Measurements from ENCODE around the gene MKNK2.
A peak's percentile ranks its signal among the peaks of the same experiment; 100 is the strongest.

Gene MKNK2

GRCh38 chr19:2056837-2057192 is 5.8 kb upstream of the MKNK2 start:
- H3K4me3 Mint-ChIP-seq, result peak overlapping the region; percentile 68
- DNase-seq (ENCODE audit: low spot score in 2 of 2), result no peak
- peak overlapping the region; percentile 99 for H3K27ac Mint-ChIP-seq
- no peaks in the 10 kb centered on the region for H3K9me3 Mint-ChIP-seq
- H3K36me3 Mint-ChIP-seq, result no peaks in the 10 kb centered on the region
- peaks cover 36% of the 10 kb centered on the region for H3K4me1 Mint-ChIP-seq
- ATAC-seq (ENCODE audit: low read depth), result no peak
- H3K27me3 Mint-ChIP-seq, result no peaks in the 10 kb centered on the region

DNA sequence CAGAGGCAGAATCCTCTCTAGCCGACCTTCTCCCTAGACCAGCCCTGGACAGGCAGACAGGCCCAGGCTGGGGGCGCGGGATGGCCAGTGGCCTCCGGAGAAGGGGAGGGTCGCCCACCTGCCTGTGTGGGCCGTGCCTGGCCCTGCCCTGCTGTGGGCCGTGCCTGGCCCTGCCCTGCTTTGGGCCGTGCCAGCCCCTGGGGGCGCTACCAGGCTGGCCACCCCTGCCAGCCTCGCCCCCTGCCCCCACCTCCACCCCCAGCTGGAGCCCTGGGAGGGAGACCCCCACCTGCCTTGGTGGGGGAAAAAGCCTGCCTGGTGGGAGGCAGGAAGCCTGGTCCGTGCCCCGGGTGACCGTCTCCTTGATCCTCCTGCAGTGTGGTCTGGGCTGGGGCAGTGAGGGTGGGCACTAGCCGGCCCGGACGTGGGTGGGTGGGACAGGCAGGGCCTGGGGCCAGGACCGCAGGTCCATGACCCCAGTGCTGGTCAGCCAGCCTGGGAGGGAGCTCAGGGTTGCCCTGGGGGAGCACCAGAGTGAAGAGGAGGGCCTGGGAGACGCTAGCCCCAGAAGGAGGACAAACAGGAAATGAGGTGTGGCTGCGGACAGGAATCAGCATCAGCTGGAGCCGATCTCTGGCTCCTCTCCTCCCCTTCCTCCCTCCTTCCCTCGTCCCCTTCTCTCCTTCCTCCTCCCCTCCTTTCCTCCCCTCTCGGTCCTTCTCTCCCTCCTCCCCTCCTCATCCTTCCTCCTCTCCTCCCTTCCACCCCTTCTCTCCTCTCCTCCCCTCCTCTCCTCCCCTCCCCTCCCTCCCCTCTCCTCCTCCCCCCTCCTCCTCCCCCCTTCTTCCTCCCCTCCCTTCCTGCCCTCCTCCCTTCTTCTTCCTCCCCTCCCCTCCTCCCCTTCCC is 5.1 kb upstream of the MKNK2 start:
- Mint-ChIP-seq H3K4me1 (peaks cover 40% of the 10 kb centered on the region), H3K27ac (peak overlapping the region; percentile 99)

DNA sequence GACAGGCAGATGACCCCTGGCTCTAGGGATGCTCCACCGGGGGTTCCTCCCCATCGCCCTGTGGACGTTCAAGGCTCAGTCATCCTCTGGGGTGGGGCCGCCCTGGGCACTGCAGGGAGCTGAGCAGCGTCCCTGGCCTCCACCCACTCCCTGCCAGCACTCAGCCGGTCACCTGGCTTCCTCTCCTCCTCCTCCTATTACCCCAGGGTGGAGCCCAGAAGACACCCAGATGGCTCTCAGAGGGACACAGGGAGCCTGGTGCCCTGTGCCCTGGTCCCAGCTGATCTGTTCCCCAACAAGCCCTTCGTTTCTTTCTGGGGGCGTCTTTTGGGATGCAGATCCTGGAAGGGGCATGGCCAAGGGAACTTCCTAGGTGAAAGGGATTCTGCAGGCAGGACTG is 3.7 kb upstream of the MKNK2 start:
- Mint-ChIP-seq H3K4me1 (peaks cover 35% of the 10 kb centered on the region), H3K27me3 (no peaks in the 10 kb centered on the region), H3K27ac (peak overlapping the region; percentile 99), H3K9me3 (no peaks in the 10 kb centered on the region), H3K36me3 (peaks cover 3% of the 10 kb centered on the region), H3K4me3 (peak overlapping the region; percentile 14)
- DNase-seq (ENCODE audit: low spot score in 2 of 2) (no peak), ATAC-seq (ENCODE audit: low read depth) (no peak)

More for the DNA sequence above, 5.1 kb upstream of the MKNK2 start:
- H3K27me3 Mint-ChIP-seq, result no peaks in the 10 kb centered on the region
- no peaks in the 10 kb centered on the region for H3K36me3 Mint-ChIP-seq
- ATAC-seq (ENCODE audit: low read depth), result no peak
- no peaks in the 10 kb centered on the region for H3K9me3 Mint-ChIP-seq
- no peak for DNase-seq (ENCODE audit: low spot score in 2 of 2)
- H3K4me3 Mint-ChIP-seq, result peak overlapping the region; percentile 68

DNA sequence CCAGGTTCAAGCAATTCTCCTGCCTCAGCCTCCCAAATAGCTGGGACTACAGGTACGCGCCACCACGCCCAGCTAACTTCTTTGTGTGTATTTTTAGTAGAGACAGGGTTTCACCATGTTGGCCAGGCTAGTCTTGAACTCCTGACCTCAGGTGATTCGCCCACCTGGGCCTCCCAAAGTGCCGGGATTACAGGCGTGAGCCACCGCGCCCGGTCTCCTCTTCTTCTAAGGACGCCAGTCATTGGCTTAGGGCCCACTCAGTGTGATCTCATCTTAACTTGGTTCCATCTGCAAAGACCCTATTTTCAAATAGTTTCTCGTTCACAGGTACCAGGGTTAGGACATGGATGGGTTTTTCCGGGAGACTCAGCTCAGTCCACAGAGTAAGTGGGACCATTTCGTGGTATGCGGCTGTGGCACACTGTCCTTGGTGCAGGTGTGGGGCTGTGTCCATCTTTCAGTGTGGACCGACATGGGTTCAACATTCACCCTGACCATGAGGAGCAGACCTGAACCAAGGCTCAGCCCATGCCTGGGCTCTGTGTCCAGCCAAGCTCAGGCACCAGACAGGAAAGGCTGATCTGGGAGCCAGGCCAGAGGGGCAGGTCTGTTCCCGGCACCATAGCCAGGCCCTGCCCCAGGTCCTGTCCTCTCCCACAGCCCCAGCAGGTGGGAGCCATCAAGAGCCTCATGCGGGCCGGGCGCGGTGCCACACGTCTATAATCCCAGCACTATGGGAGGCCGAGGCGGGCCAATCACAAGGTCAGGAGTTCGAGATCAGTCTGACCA is 2.8 kb upstream of the MKNK2 start:
- H3K4me1 Mint-ChIP-seq, result peaks cover 36% of the 10 kb centered on the region
- H3K9me3 Mint-ChIP-seq, result no peaks in the 10 kb centered on the region
- DNase-seq (ENCODE audit: low spot score in 2 of 2), result no peak
- ATAC-seq (ENCODE audit: low read depth), result no peak
- H3K27me3 Mint-ChIP-seq, result no peaks in the 10 kb centered on the region
- peak overlapping the region; percentile 99 for H3K27ac Mint-ChIP-seq
- peak overlapping the region; percentile 43 for H3K4me3 Mint-ChIP-seq
- peaks cover 6% of the 10 kb centered on the region for H3K36me3 Mint-ChIP-seq

DNA sequence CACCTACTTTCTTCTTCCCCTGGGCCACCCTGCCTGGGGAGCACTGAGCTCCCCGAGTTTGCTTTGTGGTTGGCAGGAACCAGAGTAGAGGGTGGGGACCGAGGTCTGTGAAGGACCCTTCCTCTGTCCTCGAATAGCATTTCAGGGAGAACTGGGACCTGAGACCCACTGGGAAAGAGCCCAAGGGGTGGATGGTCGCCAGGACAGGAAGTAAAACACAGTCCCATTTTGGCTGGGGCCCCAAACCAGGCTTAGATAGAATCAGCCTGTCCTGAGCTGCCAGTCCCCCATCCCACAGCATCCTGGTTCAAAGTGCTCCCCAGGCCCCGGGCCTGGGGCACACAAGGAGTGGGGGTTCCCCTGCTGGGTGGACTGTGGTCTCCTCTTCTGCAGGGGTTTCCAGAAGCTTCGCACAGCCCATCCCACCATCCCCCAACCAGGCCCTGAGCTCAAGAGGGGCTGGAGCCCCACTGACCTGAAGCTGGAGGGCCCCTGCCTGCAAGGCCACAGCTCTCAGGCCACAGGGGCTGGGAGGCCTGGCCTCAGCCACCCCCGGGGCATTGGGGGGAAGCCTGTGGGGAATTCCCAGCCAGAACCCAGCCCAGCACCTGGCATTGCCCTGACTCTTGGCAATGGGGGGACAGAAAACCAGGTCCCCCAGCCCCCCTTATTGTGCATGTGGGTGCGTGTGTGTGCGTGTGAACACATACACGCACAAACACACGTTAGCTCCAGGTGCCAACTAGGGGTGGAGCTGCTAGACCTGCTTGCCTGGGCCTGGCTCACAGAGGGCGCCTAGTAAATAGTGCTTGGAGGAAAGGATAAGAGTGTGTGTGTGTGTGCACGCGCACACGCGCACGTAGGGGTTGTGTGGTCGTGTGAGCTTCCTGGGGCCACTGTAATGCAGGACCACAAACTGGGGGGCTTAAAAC is 995 bp upstream of the MKNK2 start:
- Mint-ChIP-seq H3K4me3 (peak overlapping the region; percentile 80), H3K4me1 (peaks cover 38% of the 10 kb centered on the region), H3K27ac (peak overlapping the region; percentile 99), H3K36me3 (peaks cover 6% of the 10 kb centered on the region), H3K9me3 (no peaks in the 10 kb centered on the region), H3K27me3 (no peaks in the 10 kb centered on the region)
- DNase-seq (ENCODE audit: low spot score in 2 of 2) (peak; percentile 79 to 80), ATAC-seq (ENCODE audit: low read depth) (peak; percentile 43)

DNA sequence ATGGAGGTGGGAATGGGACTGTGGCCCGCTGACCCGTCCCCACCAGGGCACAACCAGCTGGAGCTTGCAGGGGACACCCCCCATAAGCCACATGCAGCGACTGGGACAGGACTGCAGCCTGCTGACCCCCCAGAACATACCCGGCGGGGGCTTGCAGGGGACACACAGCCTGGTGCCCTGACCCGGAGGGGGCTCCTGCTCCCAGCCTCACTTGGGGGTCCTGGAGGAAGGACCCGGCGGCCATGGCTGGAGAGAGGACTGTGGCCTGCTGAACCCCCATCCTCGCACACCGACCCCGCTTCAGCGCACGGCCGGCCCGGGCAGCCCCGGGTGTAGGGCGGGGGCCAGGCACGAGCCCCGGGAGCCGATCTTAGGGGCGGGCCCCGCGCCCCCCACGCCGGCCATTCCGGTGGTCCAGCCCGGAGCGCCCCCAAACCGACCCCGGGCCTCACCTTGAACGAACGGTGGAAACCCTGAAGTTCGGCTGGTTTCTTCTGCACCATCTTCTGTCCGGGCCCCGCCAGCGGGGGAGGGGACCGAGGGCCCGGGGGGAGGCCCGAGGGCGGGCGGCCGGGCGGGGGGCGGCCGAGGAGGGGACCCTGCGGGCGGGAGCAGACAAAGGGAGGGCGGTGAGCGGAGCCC is 574 bp downstream of the MKNK2 start:
- Mint-ChIP-seq H3K27me3 (no peaks in the 10 kb centered on the region), H3K9me3 (no peaks in the 10 kb centered on the region), H3K36me3 (peaks cover 6% of the 10 kb centered on the region), H3K4me1 (peaks cover 32% of the 10 kb centered on the region), H3K27ac (peak overlapping the region; percentile 98), H3K4me3 (peak overlapping the region; percentile 94)
- DNase-seq (ENCODE audit: low spot score in 2 of 2) (no peak), ATAC-seq (ENCODE audit: low read depth) (peak; percentile 1)

DNA sequence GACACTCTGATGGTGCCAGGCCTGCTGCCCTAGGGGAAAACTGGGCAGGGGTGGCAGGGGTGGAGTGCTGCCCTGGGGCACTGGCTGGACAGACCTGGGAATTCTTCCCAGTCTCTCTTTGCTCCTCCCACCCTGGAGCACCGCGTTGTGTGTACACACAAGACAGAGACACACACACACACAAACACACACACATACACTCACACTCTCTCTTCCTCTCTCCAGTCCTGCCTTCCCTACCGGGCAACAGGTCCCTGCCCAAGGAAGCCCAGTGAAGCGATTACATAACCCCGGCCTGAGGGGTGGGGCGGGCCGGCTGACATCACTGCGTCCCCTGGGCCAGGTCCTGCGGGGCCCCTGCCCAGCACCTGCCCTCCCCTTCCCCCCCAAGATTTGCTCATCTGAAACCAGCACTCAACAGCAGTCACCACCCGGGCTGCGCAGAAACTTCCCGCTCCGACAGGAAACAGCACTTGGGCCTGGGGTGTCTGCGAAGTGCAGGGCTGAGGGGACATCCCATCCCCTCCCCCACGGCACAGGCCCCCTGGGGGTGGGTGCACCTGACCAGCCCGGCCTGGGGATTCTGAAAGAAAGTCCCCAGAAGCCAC is 1.2 kb downstream of the MKNK2 start:
- peak overlapping the region; percentile 94 for H3K4me3 Mint-ChIP-seq
- peak; percentile 27 for ATAC-seq (ENCODE audit: low read depth)
- H3K27ac Mint-ChIP-seq, result peak overlapping the region; percentile 98
- H3K9me3 Mint-ChIP-seq, result no peaks in the 10 kb centered on the region
- DNase-seq (ENCODE audit: low spot score in 2 of 2), result peak; percentile 73 to 74
- no peaks in the 10 kb centered on the region for H3K27me3 Mint-ChIP-seq
- H3K4me1 Mint-ChIP-seq, result peaks cover 29% of the 10 kb centered on the region
- peaks cover 8% of the 10 kb centered on the region for H3K36me3 Mint-ChIP-seq

- H3K4me1 Mint-ChIP-seq, result peaks cover 29% of the 10 kb centered on the region
- peaks cover 9% of the 10 kb centered on the region for H3K36me3 Mint-ChIP-seq
- DNase-seq (ENCODE audit: low spot score in 2 of 2) (no peak), ATAC-seq (ENCODE audit: low read depth) (no peak)
- peak overlapping the region; percentile 94 for H3K4me3 Mint-ChIP-seq
- H3K27me3 Mint-ChIP-seq, result no peaks in the 10 kb centered on the region
- no peaks in the 10 kb centered on the region for H3K9me3 Mint-ChIP-seq
- peak overlapping the region; percentile 98 for H3K27ac Mint-ChIP-seq
These were observed 1.9 kb downstream of the MKNK2 start for GRCh38 chr19:2048959-2049740.

DNA sequence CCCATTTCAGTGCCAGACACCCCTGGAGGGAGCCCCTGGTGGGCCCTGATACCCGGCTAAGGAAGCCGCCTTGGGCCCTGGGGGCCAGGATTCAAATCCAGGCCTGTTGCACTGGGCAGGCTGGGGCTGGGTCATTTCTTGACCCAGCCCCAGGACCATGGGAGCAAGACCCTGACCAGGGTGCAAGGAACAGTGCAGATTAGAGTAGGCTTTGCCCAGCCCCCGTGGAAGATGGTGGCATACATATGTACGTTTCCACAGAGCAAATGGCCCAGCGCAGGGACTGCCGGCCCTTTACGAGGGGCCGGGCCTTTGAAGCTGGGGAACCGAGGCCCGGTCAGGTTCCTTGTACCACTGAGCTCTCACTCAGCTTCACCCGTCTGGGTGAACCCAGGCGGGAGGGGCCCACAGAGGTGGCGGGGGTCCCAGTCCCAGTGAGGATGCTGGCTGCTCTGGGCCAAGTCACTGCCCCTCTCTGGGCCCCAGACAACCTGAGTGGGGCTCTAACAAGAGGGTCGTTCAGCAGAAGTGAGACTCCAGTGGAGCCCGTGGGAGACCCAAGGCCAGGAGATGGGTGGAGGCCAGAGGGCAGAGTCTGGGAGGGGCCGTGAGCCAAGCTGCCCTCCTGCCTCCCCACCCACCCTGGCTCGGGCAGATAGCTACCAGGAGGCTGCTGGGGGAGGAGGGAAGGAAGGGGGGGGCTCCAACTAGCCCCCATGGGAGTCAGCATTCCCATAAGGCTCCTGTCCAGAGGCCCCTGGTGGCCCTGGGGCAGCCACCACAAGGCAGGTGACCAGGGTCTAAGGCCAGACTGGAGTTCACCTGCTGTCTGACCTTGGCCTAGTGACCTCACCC is 2.7 kb downstream of the MKNK2 start:
- Mint-ChIP-seq H3K36me3 (peaks cover 11% of the 10 kb centered on the region), H3K27ac (peak overlapping the region; percentile 98), H3K4me1 (peaks cover 36% of the 10 kb centered on the region), H3K27me3 (no peaks in the 10 kb centered on the region), H3K9me3 (no peaks in the 10 kb centered on the region), H3K4me3 (peak overlapping the region; percentile 94)
- DNase-seq (ENCODE audit: low spot score in 2 of 2) (no peak), ATAC-seq (ENCODE audit: low read depth) (no peak)

DNA sequence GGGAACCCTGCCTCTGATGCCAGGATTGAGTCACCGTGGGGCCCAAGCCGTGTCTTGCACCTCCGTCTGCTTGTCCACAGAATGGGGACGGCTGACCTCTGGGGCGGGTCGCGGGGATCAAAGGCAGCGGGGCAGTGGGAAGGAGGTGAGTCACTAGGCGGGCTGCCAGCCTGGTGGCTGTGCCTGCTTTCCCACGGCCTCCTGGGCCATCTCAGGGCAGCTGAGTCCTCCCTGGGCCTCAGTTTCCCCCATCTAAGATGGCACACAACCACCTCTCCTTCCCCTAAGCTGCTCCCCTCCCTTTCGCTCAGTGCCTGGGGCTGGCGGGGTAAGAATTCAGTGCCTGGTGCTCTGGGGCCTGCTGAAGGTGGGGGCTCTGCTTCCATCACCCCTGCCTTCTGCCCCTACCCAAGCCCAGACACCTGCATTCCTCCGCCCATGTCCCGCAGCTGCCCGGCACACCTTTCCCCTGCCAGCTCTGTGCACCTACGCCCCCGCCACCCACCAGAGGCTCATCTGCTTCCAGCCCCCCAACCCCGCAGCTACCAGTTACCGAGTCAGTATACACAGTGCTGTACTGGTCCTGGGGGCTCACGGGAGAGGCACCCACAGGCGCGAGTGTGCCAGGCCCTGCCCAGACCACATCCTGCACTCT is 3.5 kb downstream of the MKNK2 start:
- DNase-seq (ENCODE audit: low spot score in 2 of 2) (no peak), ATAC-seq (ENCODE audit: low read depth) (no peak)
- peaks cover 36% of the 10 kb centered on the region for H3K4me1 Mint-ChIP-seq
- H3K4me3 Mint-ChIP-seq, result peak overlapping the region; percentile 51
- peak overlapping the region; percentile 98 for H3K27ac Mint-ChIP-seq
- peaks cover 11% of the 10 kb centered on the region for H3K36me3 Mint-ChIP-seq
- H3K9me3 Mint-ChIP-seq, result no peaks in the 10 kb centered on the region
- H3K27me3 Mint-ChIP-seq, result no peaks in the 10 kb centered on the region

DNA sequence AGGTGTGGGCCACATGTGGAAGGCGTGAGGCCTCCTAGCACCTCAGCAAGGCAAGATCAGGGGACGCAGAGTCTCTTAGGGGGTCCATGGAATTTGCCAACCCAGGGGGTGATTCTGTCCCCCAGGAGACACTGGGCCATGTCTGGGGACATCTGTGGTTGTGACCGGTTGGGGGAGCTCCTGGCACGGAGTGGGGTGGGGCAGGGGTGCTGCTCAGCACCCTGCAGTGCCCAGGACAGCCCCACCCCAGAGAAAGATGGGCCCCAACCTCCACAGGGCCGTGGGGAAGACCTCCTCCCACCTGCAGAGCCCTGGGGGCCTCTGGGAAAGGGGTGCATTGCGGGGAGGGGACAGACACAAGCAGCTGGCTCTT is 4.0 kb downstream of the MKNK2 start:
- Mint-ChIP-seq H3K36me3 (peaks cover 13% of the 10 kb centered on the region), H3K4me3 (peak overlapping the region; percentile 52), H3K4me1 (peaks cover 33% of the 10 kb centered on the region), H3K9me3 (no peaks in the 10 kb centered on the region), H3K27ac (peak overlapping the region; percentile 98), H3K27me3 (no peaks in the 10 kb centered on the region)
- peak; percentile 29 to 43 for DNase-seq (ENCODE audit: low spot score in 2 of 2)
- ATAC-seq (ENCODE audit: low read depth), result no peak
